Heart left ventricle (tissue), 13 donors: ENCODE measurements around the gene POLR3GL.

Experiments used
- POLR2A ChIP-seq, 2 donors: fragments of 450-650 bp; IDR thresholded peaks; one replicate each; pipeline ENCODE4 v1.6.1; 2017; ENCODE audit warnings: antibody characterized with exemption in 2 of 2, mild to moderate bottlenecking in 2 of 2, moderate library complexity in 2 of 2
- TF ChIP-seq, protein P1 (sequence below), 12 donors: fragments of 200-600 bp; sonication (generic) in 4 of 12; IDR thresholded peaks; one replicate each; pipeline versions ENCODE4 v1.5.0 to v1.8.0; 2018 to 2022; ENCODE audit warnings: antibody characterized with exemption in 12 of 12, mild to moderate bottlenecking in 5 of 12
- donor health status: ischemic (EF 13 %, LVEDD 7.1; RV severe dilation, severe dysfunction).
- donor health status: DM: no; HTN: yes; CAD: no.
- donor health status: DM: no; HTN: no; CAD: no.
- donor health status: ischemic (EF 25% LVEDD 6.9; RV normal size, moderate dysfunction).
- donor health status: ischemic (EF 25% LVEDD 5.7; RV mildly dilated, moderate dysfunction).
- donor health status: ischemic (EF 35%, LVEDD 5.7; RV mildly dilated, moderate dysfunction).
- donor health status: nonischemic (EF 11% LVEDD 7.7; RV severe dilation, severe dysfunction).
- donor health status: DM: yes; HTN: yes; CAD: no.
- donor health status: PGD.
- donor health status: ischemic (EF 29% LVEDD 5.4; RV normal size, mild dysfunction).
- donor health status: nonischemic (EF 23%, LVEDD 6.1; RV moderate dilation, normal function).

- TF ChIP-seq, protein P1, sequence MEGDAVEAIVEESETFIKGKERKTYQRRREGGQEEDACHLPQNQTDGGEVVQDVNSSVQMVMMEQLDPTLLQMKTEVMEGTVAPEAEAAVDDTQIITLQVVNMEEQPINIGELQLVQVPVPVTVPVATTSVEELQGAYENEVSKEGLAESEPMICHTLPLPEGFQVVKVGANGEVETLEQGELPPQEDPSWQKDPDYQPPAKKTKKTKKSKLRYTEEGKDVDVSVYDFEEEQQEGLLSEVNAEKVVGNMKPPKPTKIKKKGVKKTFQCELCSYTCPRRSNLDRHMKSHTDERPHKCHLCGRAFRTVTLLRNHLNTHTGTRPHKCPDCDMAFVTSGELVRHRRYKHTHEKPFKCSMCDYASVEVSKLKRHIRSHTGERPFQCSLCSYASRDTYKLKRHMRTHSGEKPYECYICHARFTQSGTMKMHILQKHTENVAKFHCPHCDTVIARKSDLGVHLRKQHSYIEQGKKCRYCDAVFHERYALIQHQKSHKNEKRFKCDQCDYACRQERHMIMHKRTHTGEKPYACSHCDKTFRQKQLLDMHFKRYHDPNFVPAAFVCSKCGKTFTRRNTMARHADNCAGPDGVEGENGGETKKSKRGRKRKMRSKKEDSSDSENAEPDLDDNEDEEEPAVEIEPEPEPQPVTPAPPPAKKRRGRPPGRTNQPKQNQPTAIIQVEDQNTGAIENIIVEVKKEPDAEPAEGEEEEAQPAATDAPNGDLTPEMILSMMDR (IDR thresholded peaks at IDR 0.05) = peak in 8 of 12 donors; percentile 10 to 54 (median 36)
- TF ChIP-seq POLR2A (IDR thresholded peaks at IDR 0.05) = peak in 1 of 2 donors; percentile 79
Measured at GRCh38 chr1:145978854-145979745, 14.6 kb downstream of the POLR3GL start.
